ENCODE data around the gene TPO. TPM values are rescaled to one million over a fixed set of nuclear protein-coding genes. Genes with fewer than 3 reads are reported as not detected.

TPO gene
- total RNA-seq, 1 donor from 2014 or later, result 52.5 TPM

DNA sequence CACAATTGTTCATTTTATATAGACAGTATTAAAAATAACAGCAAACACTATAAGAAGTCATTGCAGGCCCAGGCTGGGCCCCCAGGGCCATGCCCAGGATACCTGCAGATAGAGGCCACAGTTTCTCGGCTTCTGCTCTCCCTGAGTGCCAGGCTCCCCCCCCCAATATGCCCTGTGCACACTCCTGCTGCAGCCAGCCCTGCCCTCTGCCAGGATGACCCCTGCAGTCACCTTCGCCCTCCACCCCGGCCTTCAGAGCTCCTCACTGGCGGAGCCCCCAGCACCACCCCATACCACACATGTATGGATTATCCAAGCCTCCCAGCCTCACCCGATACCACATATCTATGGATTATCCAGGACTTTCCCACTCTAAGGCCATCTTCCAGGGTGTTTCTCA lies 104.5 kb downstream of the TPO start:
- Histone ChIP-seq H3K4me1 (no peaks in the 10 kb centered on the region), H3K9me3 (no peaks in the 10 kb centered on the region), H3K27ac (no peak overlapping the region), H3K27me3 (no peaks in the 10 kb centered on the region), H3K36me3 (no peaks in the 10 kb centered on the region), H3K4me3 (no peak overlapping the region)
- DNase-seq (ENCODE audit: low spot score in 2 of 2), result no peak
- intact Hi-C loops (cut with DNase I), result no loop called here
- TF ChIP-seq CTCF (IDR thresholded peaks at IDR 0.05), result no peak

- intact Hi-C loops (cut with DNase I), result no loop called here
- H3K4me3 ChIP-seq, result no peak overlapping the region
- no peak for TF ChIP-seq CTCF (IDR thresholded peaks at IDR 0.05)
- no peaks in the 10 kb centered on the region for H3K9me3 ChIP-seq
- no peaks in the 10 kb centered on the region for H3K27me3 ChIP-seq
- H3K4me1 ChIP-seq, result no peaks in the 10 kb centered on the region
- DNase-seq (ENCODE audit: low spot score in 2 of 2), result no peak
- H3K27ac ChIP-seq, result no peak overlapping the region
- H3K36me3 ChIP-seq, result no peaks in the 10 kb centered on the region
Measured at GRCh38 chr2:1518331-1518803, 105.1 kb downstream of the TPO start.

GRCh38 chr2:1518867-1519530 lies 105.7 kb downstream of the TPO start:
- no peak for TF ChIP-seq CTCF (IDR thresholded peaks at IDR 0.05)
- no peaks in the 10 kb centered on the region for H3K27me3 ChIP-seq
- intact Hi-C loops (cut with DNase I), result no loop called here
- no peaks in the 10 kb centered on the region for H3K9me3 ChIP-seq
- H3K4me1 ChIP-seq, result no peaks in the 10 kb centered on the region
- no peak overlapping the region for H3K4me3 ChIP-seq
- no peak for DNase-seq (ENCODE audit: low spot score in 2 of 2)
- no peaks in the 10 kb centered on the region for H3K36me3 ChIP-seq
- no peak overlapping the region for H3K27ac ChIP-seq

DNA sequence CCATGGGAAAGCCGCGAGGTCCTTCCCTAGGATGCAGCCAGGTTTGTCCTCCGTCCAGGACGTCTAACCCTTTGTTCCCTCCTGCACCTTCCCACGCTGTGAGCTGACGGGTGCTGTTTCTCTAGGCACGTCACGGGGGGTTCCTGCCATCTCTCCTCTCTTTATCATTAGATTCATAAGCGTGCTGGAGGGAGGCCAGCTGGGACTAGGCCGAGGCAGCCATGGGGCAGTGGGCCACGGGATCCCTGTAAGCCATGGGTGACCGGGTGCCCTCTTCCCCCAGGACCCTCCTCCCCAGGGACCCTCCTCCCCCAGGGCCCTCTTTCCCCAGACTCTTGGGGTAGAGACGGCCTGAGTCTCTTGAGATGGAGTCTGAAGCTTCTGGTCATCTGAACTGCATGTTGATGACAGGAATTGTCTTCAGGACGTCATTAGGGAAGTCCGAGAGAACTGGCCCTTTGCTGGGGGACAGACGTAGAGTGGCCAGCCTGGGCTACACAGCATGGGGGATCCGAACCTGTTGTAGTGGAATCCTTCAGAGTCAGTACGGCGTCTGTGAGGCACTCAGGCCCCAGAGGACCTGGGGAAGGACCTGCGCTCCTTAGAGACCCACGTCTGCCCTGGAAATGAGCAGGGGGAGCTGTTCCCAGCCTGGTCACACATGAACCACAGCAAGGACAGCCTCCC lies 108.1 kb downstream of the TPO start:
- no peaks in the 10 kb centered on the region for H3K4me1 ChIP-seq
- no peak for TF ChIP-seq CTCF (IDR thresholded peaks at IDR 0.05)
- no peak overlapping the region for H3K27ac ChIP-seq
- no peaks in the 10 kb centered on the region for H3K36me3 ChIP-seq
- intact Hi-C loops (cut with DNase I), result no loop called here
- H3K27me3 ChIP-seq, result no peaks in the 10 kb centered on the region
- no peak for DNase-seq (ENCODE audit: low spot score in 2 of 2)
- no peak overlapping the region for H3K4me3 ChIP-seq
- no peaks in the 10 kb centered on the region for H3K9me3 ChIP-seq

DNA sequence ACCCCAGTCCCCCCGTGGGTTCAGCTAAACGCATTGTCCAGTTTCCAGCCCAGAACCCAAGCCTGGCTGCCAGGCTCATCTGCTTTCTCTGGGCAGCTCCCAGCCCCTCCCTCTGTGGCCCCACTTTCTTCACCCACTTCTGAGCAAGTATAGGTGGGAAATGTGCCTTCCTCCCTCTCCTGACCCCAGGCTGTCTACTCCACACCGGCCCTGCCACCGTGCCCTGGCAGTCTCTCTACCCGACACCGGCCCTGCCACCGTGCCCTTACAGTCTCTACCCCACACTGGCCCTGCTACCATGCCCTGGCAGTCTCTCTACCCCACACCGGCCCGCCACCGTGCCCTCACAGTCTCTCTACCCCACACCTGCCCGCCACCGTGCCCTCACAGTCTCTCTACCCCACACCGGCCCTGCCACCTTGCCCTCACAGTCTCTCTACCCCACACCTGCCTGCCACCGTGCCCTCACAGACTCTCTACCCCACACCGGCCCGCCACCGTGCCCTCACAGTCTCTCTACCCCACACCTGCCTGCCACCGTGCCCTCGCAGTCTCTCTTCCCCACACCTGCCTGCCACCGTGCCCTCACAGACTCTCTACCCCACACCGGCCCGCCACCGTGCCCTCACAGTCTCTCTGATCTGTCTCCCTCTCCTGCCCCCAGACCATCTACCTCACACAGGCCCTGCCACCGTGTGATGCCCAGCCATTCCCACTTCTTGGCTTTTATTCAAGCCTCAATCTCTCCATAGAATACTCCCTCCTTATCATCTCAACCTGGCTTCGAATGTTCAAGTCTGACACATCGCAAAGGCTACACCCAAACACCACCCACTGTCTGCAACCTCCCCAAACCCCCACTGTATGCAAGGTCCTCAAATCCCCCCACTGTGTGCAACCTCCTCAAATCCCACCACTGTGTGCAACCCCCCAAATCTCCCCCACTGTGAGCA lies 108.9 kb downstream of the TPO start:
- TF ChIP-seq CTCF (IDR thresholded peaks at IDR 0.05), result no peak
- Histone ChIP-seq H3K9me3 (no peaks in the 10 kb centered on the region), H3K4me1 (no peaks in the 10 kb centered on the region), H3K27me3 (no peaks in the 10 kb centered on the region), H3K27ac (no peak overlapping the region), H3K36me3 (no peaks in the 10 kb centered on the region), H3K4me3 (no peak overlapping the region)
- intact Hi-C loops (cut with DNase I), result no loop called here
- DNase-seq (ENCODE audit: low spot score in 2 of 2), result no peak
